Astrocyte (in vitro differentiated cells and primary cell): ENCODE results near the gene MAGIX.

ENCODE experiments used
- EZH2 ChIP-seq: IDR thresholded peaks from 2 replicates; pipeline ENCODE4 v1.6.1; 2012; ENCODE audit warnings: mild to moderate bottlenecking, low read length, inconsistent platforms; ENCODE audit not compliant: insufficient read depth
- TF ChIP-seq, protein P1 (sequence below): IDR thresholded peaks from 2 replicates; pipeline ENCODE4 v1.5.1; 2011; ENCODE audit warnings: low read depth, mild to moderate bottlenecking, inconsistent platforms, low read length, moderate library complexity; ENCODE audit not compliant: insufficient read depth

DNA sequence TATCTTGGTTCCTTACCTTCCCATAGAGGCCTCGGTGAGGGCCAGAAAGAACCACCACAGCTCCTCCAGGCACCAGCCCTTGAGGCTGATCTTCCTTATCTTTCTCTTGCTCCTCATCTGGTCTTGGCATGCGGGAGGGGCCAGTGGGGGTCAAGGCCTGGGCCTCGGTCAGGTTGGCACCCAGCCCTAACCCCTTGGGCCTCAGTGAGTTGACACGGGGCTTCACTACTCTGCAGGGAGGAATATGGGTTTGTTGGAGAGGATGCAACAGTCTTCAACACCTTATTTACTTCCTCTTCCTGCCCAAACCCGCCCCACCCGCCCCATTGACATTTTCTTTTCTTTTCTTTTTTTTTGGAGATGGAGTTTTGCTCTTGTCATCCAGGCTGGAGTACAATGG lies 45.0 kb upstream of the MAGIX start:
- TF ChIP-seq, protein P1, sequence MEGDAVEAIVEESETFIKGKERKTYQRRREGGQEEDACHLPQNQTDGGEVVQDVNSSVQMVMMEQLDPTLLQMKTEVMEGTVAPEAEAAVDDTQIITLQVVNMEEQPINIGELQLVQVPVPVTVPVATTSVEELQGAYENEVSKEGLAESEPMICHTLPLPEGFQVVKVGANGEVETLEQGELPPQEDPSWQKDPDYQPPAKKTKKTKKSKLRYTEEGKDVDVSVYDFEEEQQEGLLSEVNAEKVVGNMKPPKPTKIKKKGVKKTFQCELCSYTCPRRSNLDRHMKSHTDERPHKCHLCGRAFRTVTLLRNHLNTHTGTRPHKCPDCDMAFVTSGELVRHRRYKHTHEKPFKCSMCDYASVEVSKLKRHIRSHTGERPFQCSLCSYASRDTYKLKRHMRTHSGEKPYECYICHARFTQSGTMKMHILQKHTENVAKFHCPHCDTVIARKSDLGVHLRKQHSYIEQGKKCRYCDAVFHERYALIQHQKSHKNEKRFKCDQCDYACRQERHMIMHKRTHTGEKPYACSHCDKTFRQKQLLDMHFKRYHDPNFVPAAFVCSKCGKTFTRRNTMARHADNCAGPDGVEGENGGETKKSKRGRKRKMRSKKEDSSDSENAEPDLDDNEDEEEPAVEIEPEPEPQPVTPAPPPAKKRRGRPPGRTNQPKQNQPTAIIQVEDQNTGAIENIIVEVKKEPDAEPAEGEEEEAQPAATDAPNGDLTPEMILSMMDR: no peak
- TF ChIP-seq EZH2: no peak
